OCI-LY3 (cell line): Measurements from ENCODE around the gene POLR3B.

Experiments used
- H2AFZ ChIP-seq: fragments of 200-600, 300-600 bp; shearing (Covaris generic); 2 replicates; pipeline ENCODE4 v1.6.0; 2014; ENCODE audit warnings: antibody characterized with exemption, low read depth, low read length
- H3K27ac ChIP-seq: fragments of 200-600, 300-600 bp; sonication (generic); 2 replicates; pipeline ENCODE4 v1.5.1; 2014; ENCODE audit warnings: mild to moderate bottlenecking, low read length, moderate library complexity, mixed read lengths
- H3K27me3 ChIP-seq: fragments of 200-600, 300-600 bp; sonication (generic); 2 replicates; pipeline ENCODE4 v1.6.1; 2014; ENCODE audit warnings: low read depth, low read length, mixed read lengths
- H3K36me3 ChIP-seq: fragments of 200-600, 300-600 bp; sonication (generic); replicated peaks from 2 replicates; pipeline ENCODE3; 2014; ENCODE audit warnings: low read depth, low read length, mixed read lengths
- H3K4me1 ChIP-seq: fragments of 300-600, 200-600 bp; sonication (generic); 2 replicates; pipeline ENCODE4 v1.6.1; 2014; ENCODE audit warnings: low read length, mixed read lengths
- H3K4me2 ChIP-seq: fragments of 200-600, 300-600 bp; sonication (generic); 2 replicates; pipeline ENCODE4 v1.6.1; 2014; ENCODE audit warnings: low read length, mixed read lengths
- H3K4me3 ChIP-seq: fragments of 300-600, 200-600 bp; sonication (generic); 2 replicates; pipeline ENCODE4 v1.5.1; 2014; ENCODE audit warnings: antibody characterized with exemption, mild to moderate bottlenecking, low read length, moderate library complexity
- H3K79me2 ChIP-seq: fragments of 300-600, 200-600 bp; shearing (Covaris generic); 2 replicates; pipeline ENCODE4 v1.6.1; 2014; ENCODE audit warnings: mild to moderate bottlenecking, low read length, mixed read lengths
- H3K9ac ChIP-seq: fragments of 300-600, 200-600 bp; shearing (Covaris generic); 2 replicates; pipeline ENCODE4 v1.6.0; 2014; ENCODE audit warnings: mild to moderate bottlenecking, low read length, moderate library complexity
- H3K9me3 ChIP-seq: fragments of 200-600, 300-600 bp; shearing (Covaris generic); 2 replicates; pipeline ENCODE4 v1.6.1; 2014; ENCODE audit warnings: low read length, mixed read lengths; ENCODE audit not compliant: insufficient read depth
- H4K20me1 ChIP-seq: fragments of 200-600, 300-600 bp; sonication (generic); 2 replicates; pipeline ENCODE4 v1.6.1; 2016; ENCODE audit warnings: low read length, mixed read lengths; ENCODE audit not compliant: insufficient read depth
- CTCF ChIP-seq: fragments of 200-600, 300-600 bp; sonication (generic); IDR thresholded peaks from 2 replicates; pipeline ENCODE4 v1.5.1; 2014; ENCODE audit warnings: antibody characterized with exemption, low read length, low read depth
- EZH2phosphoT487 ChIP-seq: fragments of 200-600 bp; shearing (Covaris generic); IDR thresholded peaks from 2 replicates; pipeline ENCODE4 v1.6.1; 2018; ENCODE audit warnings: antibody characterized with exemption, mixed run types, low read depth

POLR3B gene

GRCh38 chr12:106360400-106360994 is 2.9 kb downstream of the POLR3B start:
- no peaks in the 10 kb centered on the region for H3K9me3 ChIP-seq
- peaks cover 10% of the 10 kb centered on the region for H3K79me2 ChIP-seq
- peaks cover 9% of the 10 kb centered on the region; the same call in 1 of the 2 replicates for H3K4me1 ChIP-seq
- H3K36me3 ChIP-seq, result no peaks in the 10 kb centered on the region
- TF ChIP-seq EZH2phosphoT487, result no peak
- no peak for TF ChIP-seq CTCF
- no peak overlapping the region for H2AFZ ChIP-seq
- H3K27me3 ChIP-seq, result no peaks in the 10 kb centered on the region
- H4K20me1 ChIP-seq, result no peaks in the 10 kb centered on the region
- no peak overlapping the region for H3K9ac ChIP-seq
- no peak overlapping the region for H3K4me2 ChIP-seq
- H3K4me3 ChIP-seq, result no peak overlapping the region
- H3K27ac ChIP-seq, result no peak overlapping the region

GRCh38 chr12:106362971-106363370 is 5.4 kb downstream of the POLR3B start:
- Histone ChIP-seq H3K36me3 (no peaks in the 10 kb centered on the region), H3K79me2 (peaks cover 10% of the 10 kb centered on the region), H3K27ac (no peak overlapping the region), H3K9me3 (no peaks in the 10 kb centered on the region), H2AFZ (no peak overlapping the region), H3K9ac (no peak overlapping the region), H3K4me1 (peaks cover 3% of the 10 kb centered on the region; the same call in 1 of the 2 replicates), H3K4me3 (no peak overlapping the region), H4K20me1 (no peaks in the 10 kb centered on the region), H3K4me2 (no peak overlapping the region), H3K27me3 (no peaks in the 10 kb centered on the region)
- TF ChIP-seq CTCF, result no peak
- no peak for TF ChIP-seq EZH2phosphoT487

GRCh38 chr12:106364261-106364660 is 6.7 kb downstream of the POLR3B start:
- H3K4me2 ChIP-seq, result no peak overlapping the region
- H3K9ac ChIP-seq, result no peak overlapping the region
- no peaks in the 10 kb centered on the region for H3K4me1 ChIP-seq
- H3K79me2 ChIP-seq, result no peaks in the 10 kb centered on the region
- H3K4me3 ChIP-seq, result no peak overlapping the region
- no peaks in the 10 kb centered on the region for H3K36me3 ChIP-seq
- no peaks in the 10 kb centered on the region for H4K20me1 ChIP-seq
- no peak for TF ChIP-seq CTCF
- no peak for TF ChIP-seq EZH2phosphoT487
- no peaks in the 10 kb centered on the region for H3K9me3 ChIP-seq
- no peaks in the 10 kb centered on the region for H3K27me3 ChIP-seq
- no peak overlapping the region for H3K27ac ChIP-seq
- H2AFZ ChIP-seq, result no peak overlapping the region

GRCh38 chr12:106369624-106370346 is 12.2 kb downstream of the POLR3B start:
- peaks cover 3% of the 10 kb centered on the region for H3K36me3 ChIP-seq
- no peak overlapping the region for H2AFZ ChIP-seq
- H3K27me3 ChIP-seq, result no peaks in the 10 kb centered on the region
- H3K4me3 ChIP-seq, result no peak overlapping the region
- no peak overlapping the region for H3K27ac ChIP-seq
- no peaks in the 10 kb centered on the region for H4K20me1 ChIP-seq
- H3K79me2 ChIP-seq, result no peaks in the 10 kb centered on the region
- no peak overlapping the region for H3K4me2 ChIP-seq
- TF ChIP-seq EZH2phosphoT487, result no peak
- no peak for TF ChIP-seq CTCF
- H3K9ac ChIP-seq, result no peak overlapping the region
- no peaks in the 10 kb centered on the region for H3K4me1 ChIP-seq
- H3K9me3 ChIP-seq, result no peaks in the 10 kb centered on the region
